GM12801 (cell line): ENCODE measurements around the gene PORCN.

Experiments used
- CTCF ChIP-seq: IDR thresholded peaks from one replicate; pipeline ENCODE4 v1.5.1; 2011; ENCODE audit warnings: control low read depth; ENCODE audit not compliant: insufficient read length; ENCODE audit errors: extremely low read depth

PORCN gene

GRCh38 chrX:48467281-48467761, 41.5 kb upstream of the PORCN start:
- TF ChIP-seq CTCF: no peak

- no peak for TF ChIP-seq CTCF
These were observed 40.5 kb upstream of the PORCN start for GRCh38 chrX:48468247-48468671.

GRCh38 chrX:48468693-48469691, 39.8 kb upstream of the PORCN start:
- TF ChIP-seq CTCF: no peak

GRCh38 chrX:48470110-48470832, 38.5 kb upstream of the PORCN start, which contains the start of gene SLC38A5:
Gene SLC38A5, minus strand, starts transcription at chrX:48470260. Its CDS starts 2,336 bp downstream, at chrX:48467924.
- TF ChIP-seq CTCF: no peak

GRCh38 chrX:48470833-48471118, 38.0 kb upstream of the PORCN start:
- no peak for TF ChIP-seq CTCF

- no peak for TF ChIP-seq CTCF
These were observed 37.3 kb upstream of the PORCN start for GRCh38 chrX:48471504-48471903.

- no peak for TF ChIP-seq CTCF
These were observed 36.6 kb upstream of the PORCN start for GRCh38 chrX:48472225-48472624.
